GM19463 (cell line): ENCODE measurements around the gene SV2A.

Source experiments
- ATAC-seq: cut with Tn5 transposase; IDR thresholded peaks from one replicate; pipeline ENCODE4 v1.9.1; 2021; ENCODE audit warnings: mild to moderate bottlenecking, moderate library complexity; ENCODE audit not compliant: unreplicated experiment

Gene SV2A

DNA sequence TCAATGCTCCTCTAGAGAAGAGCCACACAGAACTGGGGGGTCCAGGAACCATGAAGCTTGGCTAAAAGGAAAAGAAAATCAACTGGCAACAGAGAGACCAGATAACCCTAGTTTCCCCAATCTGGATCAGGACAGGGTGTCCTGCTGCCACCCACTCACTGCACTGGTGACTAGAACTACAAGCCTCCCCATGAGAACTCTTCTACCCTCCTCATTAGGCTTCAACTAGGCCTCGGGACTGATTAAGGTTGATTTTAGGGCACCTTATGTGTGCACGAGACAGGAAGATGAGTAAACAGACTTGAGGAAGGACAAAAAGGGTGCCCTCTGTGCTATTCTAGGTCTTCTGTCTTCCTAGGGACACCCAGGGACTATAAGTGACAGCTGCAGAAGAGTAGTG lies 12.2 kb upstream of the SV2A start:
- ATAC-seq, result no peak

DNA sequence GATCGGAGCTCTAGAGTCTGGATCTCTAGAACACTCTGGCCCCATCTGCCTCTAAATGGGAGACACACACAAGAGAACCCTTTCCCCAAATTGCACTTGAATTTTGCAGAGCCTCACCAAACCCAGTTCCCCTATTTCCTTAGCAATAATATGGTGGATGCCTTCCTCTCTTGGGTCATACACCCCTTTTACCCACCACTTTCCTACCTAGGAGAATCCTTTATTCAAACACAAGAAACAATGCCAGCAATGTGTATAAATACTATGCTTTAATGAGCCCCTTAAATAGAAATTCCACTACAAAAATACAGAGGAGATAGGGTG lies 10.7 kb upstream of the SV2A start:
- no peak for ATAC-seq

DNA sequence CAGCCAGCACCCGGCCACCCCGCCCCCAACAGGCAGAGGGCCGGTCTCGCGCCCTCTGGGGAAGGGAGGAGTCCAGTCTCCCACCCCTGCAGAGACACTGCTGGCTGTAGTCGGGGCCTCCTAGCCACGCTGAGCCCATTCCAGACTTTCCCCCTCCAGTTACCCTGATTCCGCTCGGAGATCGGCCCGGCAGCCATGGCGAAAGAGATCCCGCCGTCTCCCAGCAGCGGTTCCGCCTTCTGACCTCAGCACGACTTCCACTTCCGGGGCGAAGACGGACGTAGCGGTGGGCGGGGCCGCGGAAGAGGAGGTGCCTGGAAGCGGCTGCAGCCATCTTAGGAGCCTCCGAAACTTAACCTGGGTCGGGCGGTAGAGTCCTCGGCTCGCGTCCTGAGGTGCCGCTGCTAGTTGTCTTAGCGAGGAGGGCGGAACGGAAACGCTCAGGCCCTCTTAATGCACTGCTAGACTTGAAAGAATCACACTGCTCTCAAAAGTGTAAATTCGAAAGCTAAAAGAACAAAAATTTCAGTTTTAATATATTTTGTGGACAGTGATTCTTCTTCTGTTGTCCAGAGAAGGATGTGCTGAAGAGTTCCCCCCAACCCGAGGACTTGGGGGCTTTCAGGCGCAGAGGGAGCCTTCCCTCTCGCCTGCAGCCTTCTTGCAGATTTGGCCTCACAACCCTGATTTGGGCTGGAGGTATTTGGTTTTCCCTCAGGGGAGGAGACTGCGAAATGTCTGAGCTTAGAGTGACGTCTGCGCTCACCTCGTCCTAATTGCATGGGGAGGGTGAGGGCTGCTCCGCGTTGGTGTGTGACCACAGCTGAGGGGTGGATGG lies 10.1 kb upstream of the SV2A start, which contains the start of gene SF3B4:
Gene SF3B4 (minus strand): TSS at position 241 of the 838 bp plus-strand sequence. CDS start 44 bp downstream, at position 197.
- ATAC-seq, result peak; percentile 92

DNA sequence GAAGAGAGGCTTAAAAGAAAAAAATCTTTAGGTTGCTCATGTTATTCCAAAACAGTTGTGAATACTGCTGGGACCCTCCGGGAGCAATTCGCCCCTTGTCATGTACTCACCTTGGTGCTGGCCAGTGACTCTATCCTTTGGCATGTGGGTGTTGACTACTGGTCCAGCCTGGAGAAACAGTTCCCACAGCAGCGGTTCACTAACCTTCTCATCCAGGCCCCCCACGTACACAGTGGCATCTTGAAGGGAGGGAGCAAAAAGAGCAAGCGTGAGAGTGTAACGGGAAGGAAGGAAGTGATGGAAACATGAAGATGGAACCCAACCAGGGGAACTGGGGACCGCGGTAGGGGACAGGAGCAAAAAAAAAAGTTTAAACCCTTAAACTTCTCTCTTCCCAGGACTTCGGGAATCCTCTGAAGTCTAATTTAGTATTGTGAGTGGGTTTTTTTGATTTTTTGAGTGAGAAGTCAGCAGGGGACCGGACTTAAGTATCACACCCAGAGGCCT lies 9.5 kb upstream of the SV2A start:
- no peak for ATAC-seq

DNA sequence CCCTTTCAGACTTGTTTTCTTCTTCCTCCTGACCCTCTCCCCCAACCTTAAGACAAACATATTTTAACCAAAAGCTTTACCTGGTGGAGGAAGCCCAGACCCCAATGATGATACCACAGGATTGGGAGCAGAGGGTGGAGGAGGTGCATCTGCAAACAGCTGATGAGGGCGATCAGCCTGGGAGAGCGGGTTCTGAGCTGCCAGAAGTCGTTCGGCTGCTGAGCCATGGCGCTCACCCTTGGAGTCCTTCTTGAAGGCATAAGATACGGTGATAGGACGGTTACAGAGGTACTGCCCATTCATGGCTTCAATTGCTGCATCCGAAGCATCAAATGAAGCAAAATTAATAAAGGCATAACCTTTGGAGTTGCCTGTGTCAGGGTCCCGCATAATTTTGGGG lies 8.7 kb upstream of the SV2A start:
- no peak for ATAC-seq

DNA sequence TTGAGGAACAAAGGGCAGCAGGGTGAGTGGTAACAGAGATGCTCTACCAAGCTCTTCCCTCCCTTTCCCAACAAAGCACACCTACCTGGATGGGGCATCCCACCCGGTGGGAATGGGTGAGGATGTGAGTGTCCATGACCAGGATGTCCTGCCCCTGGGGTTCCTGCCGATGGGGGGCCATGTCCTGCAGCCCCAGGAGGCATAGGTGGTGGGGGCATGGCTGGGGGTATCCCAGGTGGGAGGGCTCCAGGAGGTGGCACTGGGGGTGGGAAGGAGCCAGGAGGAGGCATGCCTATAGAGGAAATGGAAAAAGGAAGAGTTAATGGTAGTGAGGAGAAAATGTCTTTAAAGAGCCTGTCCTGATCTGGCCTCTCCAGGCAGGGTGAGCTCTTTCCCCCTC lies 8.1 kb upstream of the SV2A start:
- no peak for ATAC-seq

DNA sequence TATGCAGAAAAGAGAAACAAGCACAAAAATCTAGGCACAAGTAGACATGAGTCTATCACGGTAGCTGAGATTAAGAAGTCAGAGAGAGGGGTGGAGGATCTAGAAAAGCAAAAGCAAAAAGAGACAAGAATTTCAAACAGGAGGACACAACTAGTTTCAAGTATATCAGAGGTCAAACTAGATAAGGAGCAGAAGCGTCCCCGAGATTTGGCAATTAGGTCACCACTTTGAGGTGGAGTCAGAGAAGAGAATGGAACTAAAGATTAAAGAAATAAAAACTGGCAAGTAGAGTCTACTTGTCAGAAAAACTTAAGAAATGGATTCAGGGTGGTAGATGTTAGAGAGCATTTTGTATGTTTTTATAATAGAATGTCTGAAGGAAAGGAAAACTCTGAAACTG lies 7.7 kb upstream of the SV2A start:
- ATAC-seq, result no peak

DNA sequence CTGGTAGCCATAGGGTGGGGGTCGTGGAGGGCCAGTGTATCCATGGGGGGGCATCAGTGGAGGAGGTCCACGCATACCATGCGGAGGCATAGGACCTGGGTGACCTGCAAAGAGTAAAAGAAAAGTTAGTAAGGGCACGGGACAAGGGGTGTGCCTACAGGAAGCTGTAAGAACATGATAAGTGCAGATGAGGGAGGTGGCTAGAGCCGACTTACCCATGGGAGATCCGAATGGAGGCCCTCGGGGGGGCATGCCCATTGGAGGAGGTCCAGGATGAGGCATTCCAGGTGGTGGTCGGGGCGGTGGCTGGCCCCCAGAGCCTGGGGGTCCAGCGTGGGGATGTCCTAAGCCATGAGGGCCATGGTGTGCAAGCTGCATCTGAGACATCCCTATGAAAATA lies 6.0 kb upstream of the SV2A start:
- ATAC-seq, result no peak

DNA sequence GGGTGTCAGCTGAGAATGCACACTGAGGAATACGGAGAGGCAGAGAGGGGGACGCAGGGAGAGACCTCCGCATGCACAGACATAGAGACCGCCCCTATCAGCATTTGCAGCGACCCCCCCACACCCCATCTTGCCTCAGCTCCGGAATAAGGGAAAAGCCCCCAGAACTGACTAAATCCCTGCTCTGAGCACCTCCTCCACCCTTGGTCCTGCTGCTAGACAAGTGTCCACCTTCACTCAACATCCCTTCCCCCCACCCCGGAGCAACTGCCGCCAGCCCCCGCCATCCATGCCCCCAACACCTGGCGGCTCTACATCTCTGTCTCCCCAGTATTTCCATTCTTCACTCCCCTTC lies 769 bp downstream of the SV2A start:
- ATAC-seq, result no peak

DNA sequence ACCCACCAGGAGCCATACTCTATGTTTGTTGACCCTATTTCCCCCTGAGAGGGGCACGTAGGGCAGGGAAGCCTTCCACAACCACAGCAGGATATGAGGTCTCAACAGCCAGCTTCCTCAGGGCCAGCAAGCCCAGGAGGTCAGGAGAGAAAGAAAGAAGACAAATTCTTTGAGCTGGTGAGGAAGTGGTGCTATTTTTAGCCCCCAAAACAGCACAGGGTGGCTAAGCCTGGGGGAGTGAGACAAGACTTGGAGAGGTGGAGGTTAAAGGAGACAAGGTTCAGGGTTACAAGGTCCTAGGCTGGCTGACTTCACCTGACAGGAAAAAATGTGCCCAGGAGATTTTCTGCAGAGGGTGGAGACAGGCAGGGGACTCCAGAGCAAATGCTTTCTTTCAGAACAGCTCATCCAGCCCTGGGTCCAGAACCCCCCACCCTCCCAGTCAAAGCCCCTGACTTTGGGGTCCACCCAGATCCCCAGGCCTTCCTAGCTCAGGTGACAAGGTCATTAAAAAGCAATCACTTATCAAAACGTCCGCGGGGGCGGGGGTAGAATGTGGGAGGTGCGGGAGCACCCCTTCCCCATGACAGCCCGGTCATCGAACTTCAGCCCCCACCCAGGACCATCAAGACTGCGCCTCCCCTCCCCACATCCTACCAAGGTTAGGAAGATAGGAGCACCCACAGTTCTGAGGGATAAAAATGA lies 1.3 kb downstream of the SV2A start:
- ATAC-seq, result no peak

DNA sequence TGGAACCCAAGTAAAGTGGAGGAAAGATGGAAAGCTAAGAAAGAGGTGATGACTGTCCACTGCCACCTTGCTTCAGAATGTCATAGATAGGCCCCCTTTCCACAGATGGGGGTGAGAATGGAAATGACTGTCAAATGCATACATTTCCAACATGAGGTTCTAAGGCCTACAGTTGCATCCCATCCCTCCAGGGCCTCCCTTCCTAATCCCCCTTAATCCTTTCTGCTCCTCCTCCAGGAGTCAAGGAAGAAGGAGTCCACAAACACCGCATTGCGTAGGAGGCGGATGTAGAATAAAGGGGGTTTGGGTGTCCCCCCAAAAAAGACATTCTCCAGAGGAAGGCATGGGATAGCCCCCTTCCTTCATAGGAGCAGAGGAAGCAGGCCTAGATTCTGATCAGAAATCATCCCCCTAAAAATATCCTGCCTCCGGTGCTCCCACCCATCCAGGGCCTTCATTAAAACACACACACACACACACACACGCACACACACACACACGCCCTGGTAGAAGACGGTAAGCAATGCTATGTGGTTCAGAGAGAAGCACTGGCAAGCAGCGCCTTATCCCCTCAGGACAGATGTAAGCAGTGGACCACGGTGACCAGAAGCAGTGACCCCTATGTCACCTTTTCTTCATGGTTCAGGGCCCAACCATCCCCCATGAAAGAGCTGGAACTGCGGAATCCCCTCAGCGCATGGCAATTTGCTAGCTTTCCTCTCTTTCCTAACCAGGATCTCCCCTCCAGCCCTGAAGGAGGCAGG lies 2.0 kb downstream of the SV2A start:
- ATAC-seq, result no peak

DNA sequence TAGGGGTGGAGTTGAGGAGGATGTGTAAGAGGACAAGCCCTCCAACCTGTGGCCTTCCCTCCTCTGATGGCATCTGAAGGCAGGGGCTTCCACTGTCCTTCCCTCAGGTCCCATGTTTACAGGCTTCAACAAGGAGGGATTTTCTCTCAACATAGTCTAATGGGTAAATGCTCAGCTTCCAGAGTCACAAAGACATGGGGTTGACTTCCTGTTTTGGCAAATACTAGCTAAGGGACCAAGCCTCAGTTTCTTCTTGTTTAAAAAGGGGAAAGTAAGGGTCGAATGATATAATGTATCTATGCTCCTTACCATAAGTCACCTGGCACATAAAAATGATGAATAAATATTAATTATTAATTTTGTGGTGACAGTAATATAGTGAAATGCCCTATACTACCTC lies 3.1 kb downstream of the SV2A start:
- ATAC-seq, result no peak

DNA sequence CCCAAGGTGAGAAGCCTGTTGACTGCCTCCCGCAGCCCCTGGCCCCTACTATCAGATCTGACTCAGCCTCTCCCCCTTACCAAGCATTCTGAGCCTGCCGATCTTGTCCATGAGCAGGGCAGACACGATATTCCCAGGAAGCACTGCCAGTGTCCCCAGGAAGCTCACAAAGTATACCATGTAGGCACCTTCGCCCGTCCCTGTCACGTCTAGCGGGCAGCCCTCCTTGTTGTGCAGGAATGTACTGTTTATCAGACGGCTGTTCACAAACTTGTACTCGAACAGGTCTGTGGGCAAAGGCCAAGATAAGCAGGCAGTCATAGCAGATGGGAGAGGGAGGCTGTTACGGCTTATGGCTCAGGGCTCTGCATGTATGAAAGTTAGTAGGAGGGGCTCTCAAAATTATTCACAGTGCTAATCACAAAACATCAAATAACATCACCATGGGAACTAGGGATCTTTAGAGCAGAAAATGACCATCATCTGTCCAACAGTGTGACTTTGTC lies 11.0 kb downstream of the SV2A start:
- no peak for ATAC-seq

DNA sequence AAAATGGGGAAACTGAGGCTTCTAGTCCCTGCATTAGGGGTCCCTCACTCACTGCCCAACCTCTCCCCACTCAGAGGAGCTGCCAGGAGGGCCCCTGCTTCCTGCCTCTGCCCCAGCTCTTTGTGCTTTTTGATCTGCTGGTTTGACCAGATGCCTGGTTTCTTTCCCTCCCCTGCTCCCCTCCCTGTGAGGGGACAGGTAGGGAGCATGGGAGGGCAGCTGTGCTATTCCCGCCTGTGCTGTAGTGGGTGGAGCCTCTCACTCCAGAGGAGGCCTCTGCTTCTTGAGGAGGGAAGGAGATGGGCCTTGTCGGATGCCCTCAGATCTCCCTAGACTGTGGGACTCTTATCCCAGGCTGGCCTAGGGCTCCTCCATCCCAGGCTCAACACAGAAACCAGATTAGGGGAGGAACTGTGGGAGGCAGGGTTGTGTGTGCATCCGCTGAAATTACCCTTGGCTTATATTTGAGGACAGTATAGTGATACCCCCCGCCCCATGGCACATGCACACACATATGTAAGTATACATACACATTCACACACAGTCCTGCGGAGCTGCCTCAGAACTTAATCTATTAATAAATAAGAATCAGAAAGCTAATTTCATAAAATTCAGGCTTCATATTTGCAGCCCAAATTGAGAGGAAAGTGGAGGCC lies 13.7 kb downstream of the SV2A start:
- ATAC-seq, result no peak

DNA sequence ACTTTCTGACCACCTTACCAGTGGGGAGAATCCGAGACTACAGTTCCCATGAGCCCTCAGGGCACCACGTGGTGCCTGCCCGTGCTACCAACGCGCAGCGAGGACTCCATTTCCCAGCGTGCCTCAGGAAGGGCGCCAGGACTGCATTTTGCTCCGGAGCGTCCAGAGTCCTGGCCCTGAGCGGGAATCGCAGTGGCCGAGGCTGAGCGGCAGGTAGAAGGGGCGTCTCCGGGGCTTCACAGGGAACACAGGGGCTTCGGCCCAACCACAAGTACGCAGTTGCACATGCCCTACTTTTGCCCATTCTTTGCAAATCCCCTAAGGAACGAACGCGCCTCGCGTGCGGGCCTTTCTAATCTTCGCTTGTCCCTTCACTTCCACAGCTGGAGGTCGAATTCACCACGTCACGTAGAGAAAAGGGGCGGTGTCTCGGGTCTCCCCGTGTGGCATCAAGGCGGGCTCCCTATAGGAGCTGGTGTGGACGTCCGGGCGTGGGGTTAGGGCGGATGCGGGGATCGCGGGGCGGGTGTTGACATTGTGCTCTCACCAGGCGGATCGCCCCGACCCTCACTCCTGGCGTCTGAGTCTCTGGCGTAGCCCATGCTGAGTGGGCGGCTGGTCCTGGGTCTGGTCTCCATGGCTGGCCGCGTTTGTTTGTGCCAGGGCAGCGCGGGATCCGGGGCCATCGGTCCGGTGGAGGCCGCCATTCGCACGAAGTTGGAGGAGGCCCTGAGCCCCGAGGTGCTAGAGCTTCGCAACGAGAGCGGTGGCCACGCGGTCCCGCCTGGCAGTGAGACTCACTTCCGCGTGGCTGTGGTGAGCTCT lies 18.0 kb downstream of the SV2A start, which contains the start of gene BOLA1:
Gene BOLA1 (plus strand): TSS at position 109 of the 825 bp plus-strand sequence. CDS start 492 bp downstream, at position 601.
- peak; percentile 97 for ATAC-seq

DNA sequence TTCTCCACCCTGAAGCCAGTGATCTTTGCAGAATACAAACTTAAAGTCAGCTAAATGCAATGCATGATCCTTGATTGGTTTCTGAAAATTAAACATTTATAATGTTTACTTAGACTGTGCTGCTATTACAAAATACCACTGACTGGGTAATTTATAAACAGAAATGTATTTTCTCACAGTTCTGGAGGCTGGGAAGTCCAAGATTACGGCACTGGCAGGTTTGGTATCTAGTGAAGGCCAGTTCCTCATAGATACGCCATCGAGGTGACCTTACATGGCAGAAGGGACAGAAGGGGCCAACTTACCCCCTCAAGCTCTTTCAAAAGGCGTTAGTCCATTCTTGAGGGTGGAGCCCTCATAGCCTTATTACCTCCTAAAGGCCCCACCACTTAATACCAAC lies 21.1 kb downstream of the SV2A start:
- ATAC-seq, result no peak

DNA sequence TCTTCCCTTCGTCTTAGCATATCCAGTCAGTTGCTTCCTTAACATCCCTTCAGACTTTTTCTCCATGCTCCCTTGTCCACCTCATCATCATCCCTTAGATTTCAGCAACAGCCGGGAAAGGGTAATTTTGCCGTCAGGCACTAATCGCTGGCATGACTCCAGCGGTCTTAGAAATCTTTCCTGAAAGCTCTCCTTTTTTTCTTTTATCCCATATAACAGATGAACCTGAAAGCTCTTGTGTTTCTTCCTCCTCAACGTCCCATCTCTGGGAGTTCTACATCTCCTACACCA lies 28.7 kb downstream of the SV2A start:
- no peak for ATAC-seq

DNA sequence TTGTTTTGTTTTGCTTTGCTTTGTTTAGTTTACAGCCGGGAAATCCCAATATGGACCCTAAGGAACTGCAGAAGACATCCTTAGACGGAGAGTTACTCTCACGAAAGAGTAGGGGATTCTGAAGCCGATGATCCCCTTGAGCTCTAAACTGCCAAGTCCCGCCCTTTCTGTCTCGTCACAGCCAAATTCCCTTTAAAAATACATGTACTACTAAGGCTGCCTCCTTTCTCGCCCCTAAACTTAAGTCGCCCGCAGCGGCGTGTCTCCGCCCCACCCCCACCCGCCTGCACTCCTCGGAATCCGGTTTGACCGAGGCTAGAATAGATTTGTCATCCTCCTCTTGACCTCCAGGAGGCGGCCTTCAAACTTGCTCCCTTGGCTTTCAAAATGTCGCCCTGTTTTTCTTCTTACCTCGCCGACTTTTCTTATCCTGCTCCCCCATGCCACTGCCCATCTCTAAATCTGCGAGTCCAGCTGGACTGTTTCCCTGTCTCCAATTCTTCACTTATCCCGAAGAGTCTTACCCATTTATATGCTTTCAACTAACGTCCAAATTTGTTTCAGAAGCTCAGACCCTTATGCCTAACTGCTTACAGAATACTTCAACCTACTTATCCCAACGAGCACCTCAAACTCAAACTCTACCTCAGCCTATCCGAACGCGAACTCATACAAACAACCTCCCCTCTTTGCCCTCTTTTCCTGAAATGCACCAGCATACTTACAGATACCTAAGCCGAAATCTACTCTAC lies 29.2 kb downstream of the SV2A start:
- peak; percentile 14 for ATAC-seq

DNA sequence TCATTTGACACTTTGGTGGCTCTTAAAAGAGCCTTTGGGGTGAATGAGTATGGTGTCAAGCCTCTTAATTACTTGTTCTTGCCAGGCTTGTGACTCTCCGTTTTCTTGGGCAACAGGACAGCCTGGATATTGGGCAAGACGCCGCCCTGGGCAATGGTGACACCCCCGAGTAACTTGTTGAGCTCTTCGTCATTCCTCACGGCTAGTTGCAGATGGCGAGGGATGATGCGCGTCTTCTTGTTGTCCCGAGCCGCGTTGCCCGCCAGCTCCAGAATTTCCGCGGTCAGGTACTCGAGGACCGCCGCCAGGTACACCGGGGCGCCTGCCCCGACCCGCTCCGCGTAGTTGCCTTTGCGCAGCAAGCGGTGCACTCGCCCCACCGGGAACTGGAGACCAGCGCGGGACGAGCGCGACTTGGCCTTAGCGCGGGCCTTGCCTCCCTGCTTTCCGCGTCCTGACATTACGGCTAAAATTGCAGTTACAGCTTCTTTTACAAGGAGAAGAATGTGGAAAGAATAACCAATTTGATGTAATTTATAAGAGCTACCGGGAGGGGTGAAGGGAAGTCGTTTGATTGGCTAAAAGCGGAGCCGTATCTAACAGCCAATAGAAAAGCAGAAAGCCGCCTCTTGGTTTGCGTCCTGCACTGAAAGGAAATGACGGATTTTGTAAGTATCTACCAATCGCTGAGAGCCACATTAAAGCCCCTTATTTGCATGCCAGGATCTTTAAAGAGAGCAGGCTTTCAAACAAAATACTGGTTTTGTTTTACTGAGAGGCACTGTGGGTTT lies 30.0 kb downstream of the SV2A start:
- ATAC-seq, result peak; percentile 40
